Kasumi-1 (cell line): ENCODE results near the gene MAT2B.

Experiments
- DNase-seq, 2 experiments: peaks; one replicate each; lab custom pipeline; 2025; lab: John Stamatoyannopoulos, UW

Gene MAT2B

GRCh38 chr5:163505368-163506094 is at the start of gene MAT2B:
Gene MAT2B (plus strand): TSS chr5:163505619. CDS start chr5:163505687, 68 bp downstream.
- peak; percentile 93 to 96 for DNase-seq

- DNase-seq, result no peak
These were observed 49.3 kb upstream of the MAT2B start for GRCh38 chr5:163456029-163456589.

GRCh38 chr5:163456840-163457239 is 48.6 kb upstream of the MAT2B start:
- DNase-seq, result no peak

- DNase-seq, result peak; percentile 25 to 46
These were observed 46.5 kb upstream of the MAT2B start for GRCh38 chr5:163458778-163459385.

- peak; percentile 43 to 66 for DNase-seq
These were observed 46.0 kb upstream of the MAT2B start for GRCh38 chr5:163459462-163459818.

- DNase-seq, result peak; percentile 99
These were observed 45.4 kb upstream of the MAT2B start, which contains the start of gene NUDCD2 for GRCh38 chr5:163459819-163460561. Gene NUDCD2 (minus strand): TSS chr5:163460102. CDS start chr5:163460050, 52 bp downstream.

GRCh38 chr5:163460562-163461171 is 44.8 kb upstream of the MAT2B start, which contains the start of gene HMMR:
Gene HMMR (plus strand): TSS chr5:163460632. CDS start chr5:163460693, 61 bp downstream.
- DNase-seq, result peak; percentile 35 to 40

GRCh38 chr5:163463063-163463435 is 42.4 kb upstream of the MAT2B start:
- no peak for DNase-seq

- no peak for DNase-seq
These were observed 37.7 kb upstream of the MAT2B start for GRCh38 chr5:163467682-163468081.

GRCh38 chr5:163473635-163474243 is 31.7 kb upstream of the MAT2B start:
- peak; percentile 47 to 52 for DNase-seq

- DNase-seq, result peak; percentile 56 to 79
These were observed 30.0 kb upstream of the MAT2B start for GRCh38 chr5:163475411-163475810.

GRCh38 chr5:163478126-163478981 is 27.1 kb upstream of the MAT2B start:
- DNase-seq, result no peak

GRCh38 chr5:163478982-163479271 is 26.5 kb upstream of the MAT2B start:
- no peak for DNase-seq

GRCh38 chr5:163489055-163489744 is 16.2 kb upstream of the MAT2B start:
- peak in 1 of 2 experiments; percentile 34 for DNase-seq

GRCh38 chr5:163489745-163490075 is 15.7 kb upstream of the MAT2B start:
- DNase-seq, result no peak

GRCh38 chr5:163496286-163496685 is 9.1 kb upstream of the MAT2B start:
- DNase-seq, result no peak

- no peak for DNase-seq
These were observed 8.1 kb upstream of the MAT2B start for GRCh38 chr5:163497315-163497714.

GRCh38 chr5:163498886-163499285 is 6.5 kb upstream of the MAT2B start:
- DNase-seq, result no peak

- no peak for DNase-seq
These were observed 2.9 kb upstream of the MAT2B start for GRCh38 chr5:163502521-163502920.
